ENCODE results near the gene CTTNBP2NL.
"Not testable (repeated sequence)": the region's sequence is repeated elsewhere in the genome, so short reads cannot be mapped to it uniquely, and the experiment has no call there.

The CTTNBP2NL gene

GRCh38 chr1:112466078-112466660 is 70.2 kb downstream of the CTTNBP2NL start:
- peak; percentile 80 for DNase-seq

- DNase-seq = not testable (repeated sequence)
Observed at GRCh38 chr1:112470324-112470723, 74.3 kb downstream of the CTTNBP2NL start.

GRCh38 chr1:112470966-112471365 is 75.0 kb downstream of the CTTNBP2NL start:
- DNase-seq = no peak

- DNase-seq = no peak
Observed at GRCh38 chr1:112472142-112472541, 76.1 kb downstream of the CTTNBP2NL start.

- no peak for DNase-seq
Observed at GRCh38 chr1:112477550-112477949, 81.5 kb downstream of the CTTNBP2NL start.

- DNase-seq = no peak
Observed at GRCh38 chr1:112478314-112478713, 82.3 kb downstream of the CTTNBP2NL start.

GRCh38 chr1:112486063-112486462 is 90.0 kb downstream of the CTTNBP2NL start:
- not testable (repeated sequence) for DNase-seq

GRCh38 chr1:112487686-112488085 is 91.7 kb downstream of the CTTNBP2NL start:
- not testable (repeated sequence) for DNase-seq

- DNase-seq = no peak
Observed at GRCh38 chr1:112488141-112488540, 92.1 kb downstream of the CTTNBP2NL start.

- no peak for DNase-seq
Observed at GRCh38 chr1:112492076-112492475, 96.1 kb downstream of the CTTNBP2NL start.

- DNase-seq = no peak
Observed at GRCh38 chr1:112493351-112493750, 97.3 kb downstream of the CTTNBP2NL start.

GRCh38 chr1:112496290-112496689 is 100.3 kb downstream of the CTTNBP2NL start:
- no peak for DNase-seq

- peak; percentile 35 for DNase-seq
Observed at GRCh38 chr1:112501810-112502641, 106.0 kb downstream of the CTTNBP2NL start.

- DNase-seq = no peak
Observed at GRCh38 chr1:112502826-112503225, 106.8 kb downstream of the CTTNBP2NL start.

GRCh38 chr1:112504001-112504660 is 108.1 kb downstream of the CTTNBP2NL start:
- DNase-seq = no peak

- DNase-seq = no peak
Observed at GRCh38 chr1:112504661-112505399, 108.8 kb downstream of the CTTNBP2NL start.

GRCh38 chr1:112505400-112505785 is 109.4 kb downstream of the CTTNBP2NL start:
- DNase-seq = no peak

GRCh38 chr1:112505878-112506277 is 109.9 kb downstream of the CTTNBP2NL start:
- DNase-seq = no peak

- no peak for DNase-seq
Observed at GRCh38 chr1:112506306-112506705, 110.3 kb downstream of the CTTNBP2NL start.

GRCh38 chr1:112506731-112507130 is 110.7 kb downstream of the CTTNBP2NL start:
- no peak for DNase-seq

- DNase-seq = no peak
Observed at GRCh38 chr1:112507336-112507735, 111.3 kb downstream of the CTTNBP2NL start.

GRCh38 chr1:112507921-112508277 is 111.9 kb downstream of the CTTNBP2NL start:
- DNase-seq = no peak
